Transverse colon (tissue), 4 donors: Measurements from ENCODE around the gene CYB561. TPM values are rescaled to one million over a fixed set of nuclear protein-coding genes. Genes with fewer than 3 reads are reported as not detected.

Experiments used
- DNase-seq: peaks from one replicate; pipeline ENCODE4 v3.0.0-alpha.2; 2019
- H3K27ac ChIP-seq, 4 donors: fragments of 200-600 bp; sonication (generic); 2 replicates each; pipeline ENCODE4 v1.5.1; 2016 to 2018; ENCODE audit warnings: inconsistent platforms in 4 of 4
- H3K27me3 ChIP-seq: fragments of 200-600 bp; sonication (generic); 2 replicates; pipeline ENCODE4 v1.5.1; 2017; ENCODE audit warnings: inconsistent platforms
- H3K36me3 ChIP-seq, 4 donors: fragments of 200-600 bp; sonication (generic); 2 replicates each; pipeline ENCODE4 v1.5.1; 2017 to 2019; ENCODE audit warnings: inconsistent platforms in 4 of 4
- H3K4me1 ChIP-seq, 4 donors: fragments of 200-600 bp; sonication (generic); 2 replicates each; pipeline ENCODE4 v1.5.1; 2017 to 2020; ENCODE audit warnings: inconsistent platforms in 4 of 4
- H3K4me3 ChIP-seq, 4 donors: fragments of 200-600 bp; sonication (generic); 1 replicate in 1 of 4; 2 replicates in 3 of 4; pipeline versions ENCODE4 v1.5.1 to v1.6.1; 2017 to 2019; ENCODE audit warnings: inconsistent platforms in 4 of 4
- H3K9me3 ChIP-seq, 2 donors: fragments of 200-600 bp; sonication (generic); 2 replicates each; pipeline ENCODE4 v1.5.1; 2017 to 2019; ENCODE audit warnings: inconsistent platforms in 2 of 2
- CTCF ChIP-seq, 5 experiments: fragments of 200-600 bp in 3 of 5; fragments of 450-650 bp in 2 of 5; sonication (generic) in 3 of 5; IDR thresholded peaks; 1 replicate in 2 of 5; 2 replicates in 3 of 5; pipeline ENCODE4 v1.5.1; 2016 to 2017; ENCODE audit warnings: antibody characterized with exemption in 5 of 5, inconsistent platforms in 3 of 5, mild to moderate bottlenecking in 2 of 5, moderate library complexity in 1 of 5
- EP300 ChIP-seq: sonication (generic); formaldehyde crosslinking; IDR thresholded peaks from one replicate; pipeline ENCODE4 v1.6.1; 2017; ENCODE audit warnings: antibody characterized with exemption, low read depth
- POLR2A ChIP-seq: fragments of 450-650 bp; IDR thresholded peaks from one replicate; pipeline ENCODE4 v1.6.1; 2016; ENCODE audit warnings: antibody characterized with exemption, mild to moderate bottlenecking, moderate library complexity
- POLR2AphosphoS5 ChIP-seq, 3 donors: sonication (generic); formaldehyde crosslinking; IDR thresholded peaks; one replicate each; pipeline ENCODE4 v1.6.1; 2016; ENCODE audit warnings: antibody characterized with exemption in 3 of 3
- WGBS, 2 donors: methylation state at CpG; one replicate each; pipeline ENCODE4 v1.1.5; 2018; ENCODE audit warnings: low coverage in 1 of 2; 5-methylcytosine and 5-hydroxymethylcytosine counted together
- in situ Hi-C, 4 donors: fragments of 200-750 bp; cut with MboI; loops; one replicate each; pipeline versions ENCODE4 v1.15.0 to v1.15.1; 2017; ENCODE audit warnings: low sequenced_read_pairs in 3 of 4, low pct_ligation_motif_present in 1 of 4, low pct_unique_long_range_greater_than_20kb in 1 of 4
- intact Hi-C: fragments of 100-400 bp; cut with DNase I; formaldehyde crosslinking; loops from one replicate; pipeline ENCODE4 v1.15.1; 2023; ENCODE audit warnings: low total_unique reads
- total RNA-seq, 4 donors: library from RNA; depleted of rRNA; stranded (reverse); fragments of >200 nt; gene quantifications; one replicate each; pipeline ENCODE4 v1.1.0, GENCODE V29; 2016

The CYB561 gene
- total RNA-seq, 4 donors from 2014 or later: 52.6 to 315 (median 68.5) TPM

GRCh38 chr17:63490329-63490728 lies 44.2 kb upstream of the CYB561 start:
- Histone ChIP-seq H3K9me3 (no peaks in the 10 kb centered on the region), H3K4me3 (no peak overlapping the region), H3K27ac (no peak overlapping the region), H3K36me3 (no peaks in the 10 kb centered on the region), H3K4me1 (no peaks in the 10 kb centered on the region), H3K27me3 (no peaks in the 10 kb centered on the region)
- DNase-seq: no peak
- in situ Hi-C loops (no loop called here), intact Hi-C loops (no loop called here)
- no peak for TF ChIP-seq POLR2A
- TF ChIP-seq POLR2AphosphoS5 (IDR thresholded peaks at IDR 0.05): no peak
- no peak for TF ChIP-seq EP300
- TF ChIP-seq CTCF (IDR thresholded peaks at IDR 0.05): no peak
- WGBS, 2 donors: 83% methylated on average over 10 of the region's 10 CpGs; no CpG with 5 or more reads in 1 of the 2 donors

- H3K4me3 ChIP-seq: no peak overlapping the region
- 79 to 87% methylated on average over 2 to 6 of the region's 6 CpGs for WGBS, 2 donors
- DNase-seq: no peak
- H3K27me3 ChIP-seq: no peaks in the 10 kb centered on the region
- in situ Hi-C loops: no loop called here
- H3K36me3 ChIP-seq: no peaks in the 10 kb centered on the region
- intact Hi-C loops: no loop called here
- no peaks in the 10 kb centered on the region for H3K4me1 ChIP-seq
- no peak for TF ChIP-seq EP300
- no peaks in the 10 kb centered on the region for H3K9me3 ChIP-seq
- H3K27ac ChIP-seq: no peak overlapping the region
Measured at GRCh38 chr17:63489291-63489690, 43.2 kb upstream of the CYB561 start.

GRCh38 chr17:63488851-63489250 lies 42.7 kb upstream of the CYB561 start:
- no peaks in the 10 kb centered on the region for H3K27me3 ChIP-seq
- H3K27ac ChIP-seq: no peak overlapping the region
- in situ Hi-C loops: no loop called here
- no peaks in the 10 kb centered on the region for H3K4me1 ChIP-seq
- WGBS, 2 donors: 90% methylated on average over 10 of the region's 10 CpGs; no CpG with 5 or more reads in 1 of the 2 donors
- no peaks in the 10 kb centered on the region for H3K9me3 ChIP-seq
- DNase-seq: no peak
- no peak for TF ChIP-seq POLR2A
- TF ChIP-seq EP300: no peak
- TF ChIP-seq POLR2AphosphoS5 (IDR thresholded peaks at IDR 0.05): no peak
- no peak for TF ChIP-seq CTCF (IDR thresholded peaks at IDR 0.05)
- intact Hi-C loops: no loop called here
- H3K4me3 ChIP-seq: no peak overlapping the region
- H3K36me3 ChIP-seq: no peaks in the 10 kb centered on the region

GRCh38 chr17:63487014-63487339 lies 40.9 kb upstream of the CYB561 start:
- Histone ChIP-seq H3K27ac (no peak overlapping the region), H3K4me1 (no peaks in the 10 kb centered on the region), H3K36me3 (no peaks in the 10 kb centered on the region), H3K27me3 (no peaks in the 10 kb centered on the region), H3K9me3 (no peaks in the 10 kb centered on the region), H3K4me3 (no peak overlapping the region)
- TF ChIP-seq POLR2AphosphoS5 (IDR thresholded peaks at IDR 0.05): no peak
- TF ChIP-seq EP300: no peak
- no peak for TF ChIP-seq POLR2A
- TF ChIP-seq CTCF (IDR thresholded peaks at IDR 0.05): no peak
- in situ Hi-C loops (no loop called here), intact Hi-C loops (no loop called here)
- DNase-seq: no peak
- WGBS, 2 donors: 89% methylated on average over 11 of the region's 11 CpGs; no CpG with 5 or more reads in 1 of the 2 donors

GRCh38 chr17:63486317-63487013 lies 40.4 kb upstream of the CYB561 start:
- 78% methylated on average over 10 of the region's 12 CpGs; no CpG with 5 or more reads in 1 of the 2 donors for WGBS, 2 donors

More at GRCh38 chr17:63486317-63487013, 40.4 kb upstream of the CYB561 start:
- Histone ChIP-seq H3K9me3 (no peaks in the 10 kb centered on the region), H3K4me1 (no peaks in the 10 kb centered on the region), H3K4me3 (no peak overlapping the region), H3K27ac (no peak overlapping the region), H3K27me3 (no peaks in the 10 kb centered on the region), H3K36me3 (no peaks in the 10 kb centered on the region)
- TF ChIP-seq POLR2AphosphoS5 (IDR thresholded peaks at IDR 0.05) (no peak), CTCF (IDR thresholded peaks at IDR 0.05) (no peak), POLR2A (no peak), EP300 (no peak)
- intact Hi-C loops (no loop called here), in situ Hi-C loops (no loop called here)
- DNase-seq: no peak
